ENCODE data around the gene DLX2. TPM values are rescaled to one million over a fixed set of nuclear protein-coding genes. Genes with fewer than 3 reads are reported as not detected.

DLX2 gene
- total RNA-seq, 3 donors from 2014 or later (not counting 1 experiment from before 2014, with no cell fraction given): 0.55 to 0.84 (median 0.78) TPM

- peaks cover 63% of the 10 kb centered on the region for H3K4me1 ChIP-seq (ENCODE audit: control insufficient read depth, insufficient read depth, low read length)
Observed at GRCh38 chr2:172105471-172106107, 2.9 kb upstream of the DLX2 start.

GRCh38 chr2:172103471-172104272 lies 972 bp upstream of the DLX2 start:
- Histone ChIP-seq H3K27me3 (ENCODE audit: control insufficient read depth, insufficient read depth, low read length) (peaks cover 89% of the 10 kb centered on the region), H3K4me3 (ENCODE audit: low read length) (no peak overlapping the region), H3K9me3 (ENCODE audit: control insufficient read depth, insufficient read depth, low read length) (peaks cover 2% of the 10 kb centered on the region), H3K4me1 (ENCODE audit: control insufficient read depth, insufficient read depth, low read length) (peaks cover 75% of the 10 kb centered on the region), H3K27ac (ENCODE audit: low read length) (no peak overlapping the region), H3K36me3 (ENCODE audit: control insufficient read depth, insufficient read depth, low read length) (no peaks in the 10 kb centered on the region)
- TF ChIP-seq CTCF (IDR thresholded peaks at IDR 0.05): peak; percentile 96
- Mint-ChIP-seq H3K36me3 (no peaks in the 10 kb centered on the region), H3K27me3 (ENCODE audit: low read depth in 2 of 2) (peaks cover 57 to 65% of the 10 kb centered on the region in 2 donors), H3K4me3 (peak overlapping the region; percentile 94), H3K4me1 (peaks cover 46 to 72% of the 10 kb centered on the region in 2 donors), H3K9me3 (no peaks in the 10 kb centered on the region), H3K27ac (peak overlapping the region; percentile 78 to 92)
- peak; percentile 77 to 84 for DNase-seq
- WGBS (ENCODE audit: insufficient coverage): 2% methylated on average over 21 of the region's 25 CpGs
- peak; percentile 29 to 72 (median 38) for ATAC-seq
- intact Hi-C loops (cut with micrococcal nuclease): loop anchor here (1.0 to 10.0 kb wide), 8 partner anchors 17 to 1289 kb away; partner anchors contain the start of genes GAD1 and HAT1

More at GRCh38 chr2:172105471-172106107, 2.9 kb upstream of the DLX2 start:
- TF ChIP-seq CTCF (IDR thresholded peaks at IDR 0.05): no peak
- H3K27me3 ChIP-seq (ENCODE audit: control insufficient read depth, insufficient read depth, low read length): peaks cover 86% of the 10 kb centered on the region
- H3K27me3 Mint-ChIP-seq (ENCODE audit: low read depth in 2 of 2): peaks cover 66 to 72% of the 10 kb centered on the region in 2 donors
- no peaks in the 10 kb centered on the region for H3K9me3 Mint-ChIP-seq
- H3K4me3 Mint-ChIP-seq: no peak overlapping the region
- H3K36me3 ChIP-seq (ENCODE audit: control insufficient read depth, insufficient read depth, low read length): no peaks in the 10 kb centered on the region
- no peaks in the 10 kb centered on the region for H3K9me3 ChIP-seq (ENCODE audit: control insufficient read depth, insufficient read depth, low read length)
- no peak overlapping the region for H3K27ac Mint-ChIP-seq
- DNase-seq (peak in 1 of 2 donors; percentile 28), ATAC-seq (no peak)
- no peak overlapping the region for H3K27ac ChIP-seq (ENCODE audit: low read length)
- 17% methylated on average over 23 of the region's 23 CpGs for WGBS (ENCODE audit: insufficient coverage)
- intact Hi-C loops (cut with micrococcal nuclease): loop anchor here (2.0 to 10.0 kb wide), 4 partner anchors 181 to 1291 kb away; partner anchors contain the start of genes GAD1 and HAT1
- H3K4me3 ChIP-seq (ENCODE audit: low read length): no peak overlapping the region
- peaks cover 50 to 70% of the 10 kb centered on the region in 2 donors for H3K4me1 Mint-ChIP-seq
- no peaks in the 10 kb centered on the region for H3K36me3 Mint-ChIP-seq

- peak overlapping the region; percentile 78 to 92 for H3K27ac Mint-ChIP-seq
- 2% methylated on average over 36 of the region's 36 CpGs for WGBS (ENCODE audit: insufficient coverage)
- H3K27ac ChIP-seq (ENCODE audit: low read length): no peak overlapping the region
- TF ChIP-seq CTCF (IDR thresholded peaks at IDR 0.05): no peak
- peak overlapping the region; percentile 44 for H3K4me3 ChIP-seq (ENCODE audit: low read length)
- H3K4me1 Mint-ChIP-seq: peaks cover 43 to 69% of the 10 kb centered on the region in 2 donors
- H3K9me3 ChIP-seq (ENCODE audit: control insufficient read depth, insufficient read depth, low read length): peaks cover 5% of the 10 kb centered on the region
- peaks cover 78% of the 10 kb centered on the region for H3K4me1 ChIP-seq (ENCODE audit: control insufficient read depth, insufficient read depth, low read length)
- peak; percentile 22 to 49 (median 48) for ATAC-seq
- H3K27me3 ChIP-seq (ENCODE audit: control insufficient read depth, insufficient read depth, low read length): peaks cover 91% of the 10 kb centered on the region
- DNase-seq: peak in 1 of 2 donors; percentile 60
- H3K9me3 Mint-ChIP-seq: no peaks in the 10 kb centered on the region
- intact Hi-C loops (cut with micrococcal nuclease): loop anchor here (2.0 to 10.0 kb wide), 7 partner anchors 15 to 1287 kb away; partner anchors contain the start of genes GAD1 and HAT1
- H3K4me3 Mint-ChIP-seq: peak overlapping the region; percentile 94
- H3K36me3 Mint-ChIP-seq: no peaks in the 10 kb centered on the region
- no peaks in the 10 kb centered on the region for H3K36me3 ChIP-seq (ENCODE audit: control insufficient read depth, insufficient read depth, low read length)
- peaks cover 53 to 60% of the 10 kb centered on the region in 2 donors for H3K27me3 Mint-ChIP-seq (ENCODE audit: low read depth in 2 of 2)
Observed at GRCh38 chr2:172101821-172102390, 794 bp downstream of the DLX2 start.
